ENCODE data around the gene ZFAND2B.
"Not testable (repeated sequence)": the region's sequence is repeated elsewhere in the genome, so short reads cannot be mapped to it uniquely, and the experiment has no call there.

Gene ZFAND2B

GRCh38 chr2:219251656-219252055 lies 45.1 kb downstream of the ZFAND2B start:
- no peak for DNase-seq

GRCh38 chr2:219252084-219252483 lies 45.5 kb downstream of the ZFAND2B start:
- DNase-seq, result no peak

- DNase-seq, result no peak
These were observed 46.0 kb downstream of the ZFAND2B start for GRCh38 chr2:219252570-219252899.

- peak; percentile 53 for DNase-seq
These were observed 46.5 kb downstream of the ZFAND2B start, which contains the start of gene TUBA4B for GRCh38 chr2:219252900-219253752. Gene TUBA4B, plus strand, starts transcription at chr2:219253243. Its CDS starts 165 bp downstream, at chr2:219253408.

- DNase-seq, result peak; percentile 84
These were observed 47.4 kb downstream of the ZFAND2B start, which contains the start of gene TUBA4A for GRCh38 chr2:219253753-219254589. Gene TUBA4A, minus strand, starts transcription at chr2:219253918. Its CDS starts 60 bp downstream, at chr2:219253858.

- DNase-seq, result no peak
These were observed 48.1 kb downstream of the ZFAND2B start for GRCh38 chr2:219254590-219255201.

- not testable (repeated sequence) for DNase-seq
These were observed 52.4 kb downstream of the ZFAND2B start for GRCh38 chr2:219258942-219259341.

Measured in NCI-H2171 (cell line).